ENCODE measurements around the gene HOXB2.

GRCh38 chr17:48550502-48551213 lies 5.7 kb upstream of the HOXB2 start:
- TF ChIP-seq POLR2A (IDR thresholded peaks at IDR 0.05), result no peak
- TF ChIP-seq CTCF (IDR thresholded peaks at IDR 0.05), result peak in 3 of 6 experiments; percentile 12 to 39 (median 15)

All from esophagus squamous epithelium (tissue), 4 donors.